Measurements from ENCODE around the gene YRDC.

GRCh38 chr1:37763791-37764413, 44.1 kb downstream of the YRDC start:
- TF ChIP-seq REST (IDR thresholded peaks at IDR 0.05; ENCODE audit: unreplicated experiment) = no peak
- TF ChIP-seq CTCF (conservative IDR thresholded peaks at IDR 0.05; ENCODE audit: low read depth in 2 of 2) = no peak
- TF ChIP-seq CREB1 (CRISPR knock-in tag; IDR thresholded peaks at IDR 0.05; ENCODE audit: low read depth) = no peak
- no peak for TF ChIP-seq EZH2 (IDR thresholded peaks at IDR 0.05; ENCODE audit: low read depth, unreplicated experiment)
- TF ChIP-seq JUNB (IDR thresholded peaks at IDR 0.05; ENCODE audit: unreplicated experiment) = no peak
- TF ChIP-seq POLR2AphosphoS5 (IDR thresholded peaks at IDR 0.05; ENCODE audit: low read depth) = no peak
- no peak for TF ChIP-seq ZNF462 (CRISPR knock-in tag; IDR thresholded peaks at IDR 0.05)
- no peak for TF ChIP-seq ZNF114 (CRISPR knock-in tag; IDR thresholded peaks at IDR 0.05)
- TF ChIP-seq EZH2phosphoT487 (IDR thresholded peaks at IDR 0.05; ENCODE audit: unreplicated experiment) = no peak
- TF ChIP-seq STAT1 (IDR thresholded peaks at IDR 0.05; ENCODE audit: unreplicated experiment) = no peak
- TF ChIP-seq ZNF331 (CRISPR knock-in tag; IDR thresholded peaks at IDR 0.05; ENCODE audit: low read depth) = no peak
